ENCODE data around the gene GORASP1. TPM values are rescaled to one million over a fixed set of nuclear protein-coding genes. Genes with fewer than 3 reads are reported as not detected.

Gene GORASP1
- total RNA-seq, 3 donors from 2014 or later: 93.5 to 122 (median 94.7) TPM

DNA sequence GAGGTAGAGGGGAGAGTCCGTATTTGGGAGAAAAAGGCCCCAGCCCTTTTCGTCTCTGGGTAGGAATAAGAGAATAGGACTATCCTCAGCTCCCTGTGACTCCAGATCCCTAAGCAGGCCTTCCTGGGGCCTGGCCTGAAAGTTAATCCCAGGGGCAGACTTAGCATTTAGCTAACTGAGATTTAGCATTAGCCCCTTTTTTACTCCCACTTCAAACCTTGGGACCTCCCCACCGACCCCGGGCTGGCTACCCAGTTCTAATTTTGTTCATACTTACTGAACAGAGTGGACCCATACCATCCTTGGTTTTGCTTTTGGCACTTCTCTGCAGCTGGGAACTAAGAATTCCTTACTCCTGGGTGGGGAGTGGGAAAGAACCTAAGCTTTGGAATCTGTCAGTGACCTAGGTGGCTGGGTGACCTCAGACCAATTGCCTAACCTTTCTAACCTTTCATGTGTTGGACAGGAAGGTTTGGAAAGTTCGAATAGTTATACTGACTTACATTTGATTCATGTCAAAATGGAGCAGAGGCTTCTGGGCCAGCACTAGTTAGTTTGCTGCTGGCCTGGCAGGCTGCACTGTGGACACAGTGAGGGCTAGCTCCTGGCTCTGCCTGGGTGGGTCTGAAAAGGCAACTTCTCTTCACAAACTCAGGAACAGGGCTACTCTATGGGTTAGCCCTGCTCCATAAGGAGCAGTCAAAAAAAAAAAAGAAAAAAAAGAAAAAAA, 11.7 kb upstream of the GORASP1 start:
- H3K9me3 ChIP-seq: no peaks in the 10 kb centered on the region
- intact Hi-C loops (cut with DNase I, micrococcal nuclease): no loop called here
- no peaks in the 10 kb centered on the region for H3K36me3 ChIP-seq (ENCODE audit: low read depth)
- DNase-seq (no peak), ATAC-seq (no peak)
- no peaks in the 10 kb centered on the region for H3K4me1 ChIP-seq (ENCODE audit: low read depth)
- H3K4me3 ChIP-seq: no peak overlapping the region
- TF ChIP-seq, protein P1, sequence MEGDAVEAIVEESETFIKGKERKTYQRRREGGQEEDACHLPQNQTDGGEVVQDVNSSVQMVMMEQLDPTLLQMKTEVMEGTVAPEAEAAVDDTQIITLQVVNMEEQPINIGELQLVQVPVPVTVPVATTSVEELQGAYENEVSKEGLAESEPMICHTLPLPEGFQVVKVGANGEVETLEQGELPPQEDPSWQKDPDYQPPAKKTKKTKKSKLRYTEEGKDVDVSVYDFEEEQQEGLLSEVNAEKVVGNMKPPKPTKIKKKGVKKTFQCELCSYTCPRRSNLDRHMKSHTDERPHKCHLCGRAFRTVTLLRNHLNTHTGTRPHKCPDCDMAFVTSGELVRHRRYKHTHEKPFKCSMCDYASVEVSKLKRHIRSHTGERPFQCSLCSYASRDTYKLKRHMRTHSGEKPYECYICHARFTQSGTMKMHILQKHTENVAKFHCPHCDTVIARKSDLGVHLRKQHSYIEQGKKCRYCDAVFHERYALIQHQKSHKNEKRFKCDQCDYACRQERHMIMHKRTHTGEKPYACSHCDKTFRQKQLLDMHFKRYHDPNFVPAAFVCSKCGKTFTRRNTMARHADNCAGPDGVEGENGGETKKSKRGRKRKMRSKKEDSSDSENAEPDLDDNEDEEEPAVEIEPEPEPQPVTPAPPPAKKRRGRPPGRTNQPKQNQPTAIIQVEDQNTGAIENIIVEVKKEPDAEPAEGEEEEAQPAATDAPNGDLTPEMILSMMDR (IDR thresholded peaks at IDR 0.05): no peak

- H3K4me1 ChIP-seq (ENCODE audit: low read depth): no peaks in the 10 kb centered on the region
- no peaks in the 10 kb centered on the region for H3K9me3 ChIP-seq
- DNase-seq (no peak), ATAC-seq (no peak)
- intact Hi-C loops (cut with DNase I, micrococcal nuclease): no loop called here
- no peak overlapping the region for H3K4me3 ChIP-seq
- H3K36me3 ChIP-seq (ENCODE audit: low read depth): no peaks in the 10 kb centered on the region
- TF ChIP-seq, protein P1 (IDR thresholded peaks at IDR 0.05): no peak
Measured at GRCh38 chr3:39118079-39118478, 10.7 kb upstream of the GORASP1 start.

DNA sequence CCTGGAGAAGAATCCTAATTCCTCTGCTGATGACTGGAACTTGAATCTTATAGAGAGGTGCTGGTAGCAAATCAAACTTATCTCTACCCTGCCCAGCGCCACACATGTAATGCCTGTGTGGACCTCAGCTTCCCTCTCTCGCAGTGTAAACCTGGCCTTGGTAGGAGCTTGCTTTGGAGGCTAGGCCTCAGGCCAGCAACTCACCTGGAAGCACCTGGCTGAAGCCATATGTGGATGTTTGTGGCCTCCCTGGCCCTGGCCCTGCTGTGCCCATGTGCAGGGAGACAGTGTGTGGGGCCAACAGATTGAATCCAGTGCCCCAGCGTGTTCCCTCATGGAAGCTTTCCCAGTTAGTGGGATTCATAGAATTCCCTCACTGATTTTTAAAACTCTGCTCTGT, 8.4 kb upstream of the GORASP1 start:
- DNase-seq (no peak), ATAC-seq (no peak)
- TF ChIP-seq, protein P1 (IDR thresholded peaks at IDR 0.05): no peak
- intact Hi-C loops (cut with DNase I, micrococcal nuclease): no loop called here
- H3K9me3 ChIP-seq: no peaks in the 10 kb centered on the region
- no peak overlapping the region for H3K4me3 ChIP-seq
- no peaks in the 10 kb centered on the region for H3K36me3 ChIP-seq (ENCODE audit: low read depth)
- no peaks in the 10 kb centered on the region for H3K4me1 ChIP-seq (ENCODE audit: low read depth)

DNA sequence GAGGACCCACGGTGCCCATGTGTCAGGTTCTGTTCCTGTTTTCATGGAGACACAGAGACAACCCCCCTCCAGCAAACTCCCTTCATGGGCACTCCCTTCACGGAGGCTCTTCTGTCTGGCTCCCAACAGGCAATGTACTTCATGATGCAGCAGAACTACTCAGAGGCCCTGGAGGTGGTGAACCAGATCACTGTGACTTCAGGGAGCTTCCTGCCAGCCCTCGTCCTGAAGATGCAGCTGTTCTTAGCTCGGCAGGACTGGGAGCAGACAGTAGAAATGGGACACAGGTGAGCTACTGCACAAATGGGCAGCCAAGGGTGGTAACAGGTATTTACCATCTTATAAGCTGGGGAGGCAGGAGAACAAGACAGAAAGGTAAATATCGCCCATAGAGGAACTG, 7.0 kb upstream of the GORASP1 start:
- intact Hi-C loops (cut with DNase I, micrococcal nuclease): no loop called here
- no peak for ATAC-seq
- H3K4me3 ChIP-seq: no peak overlapping the region
- H3K9me3 ChIP-seq: no peaks in the 10 kb centered on the region
- H3K36me3 ChIP-seq (ENCODE audit: low read depth): no peaks in the 10 kb centered on the region
- no peaks in the 10 kb centered on the region for H3K4me1 ChIP-seq (ENCODE audit: low read depth)
- TF ChIP-seq, protein P1 (IDR thresholded peaks at IDR 0.05): no peak
- no peak for DNase-seq

- Histone ChIP-seq H3K36me3 (ENCODE audit: low read depth) (no peaks in the 10 kb centered on the region), H3K9me3 (no peaks in the 10 kb centered on the region), H3K4me3 (no peak overlapping the region), H3K4me1 (ENCODE audit: low read depth) (peaks cover under 1% of the 10 kb centered on the region)
- TF ChIP-seq, protein P1 (IDR thresholded peaks at IDR 0.05): no peak
- no peak for DNase-seq
- intact Hi-C loops (cut with DNase I, micrococcal nuclease): no loop called here
- ATAC-seq: no peak
Measured at GRCh38 chr3:39113291-39113690, 5.9 kb upstream of the GORASP1 start.

Measured in mucosa of descending colon (tissue), 3 donors.